HG02798 (cell line): Measurements from ENCODE around the gene KLF11.

ENCODE experiments used
- ATAC-seq: cut with Tn5 transposase; IDR thresholded peaks from one replicate; pipeline ENCODE4 v1.9.1; 2021; ENCODE audit warnings: mild to moderate bottlenecking; ENCODE audit not compliant: unreplicated experiment, poor library complexity

Gene KLF11

GRCh38 chr2:10061221-10061925, 18.0 kb downstream of the KLF11 start:
- no peak for ATAC-seq

DNA sequence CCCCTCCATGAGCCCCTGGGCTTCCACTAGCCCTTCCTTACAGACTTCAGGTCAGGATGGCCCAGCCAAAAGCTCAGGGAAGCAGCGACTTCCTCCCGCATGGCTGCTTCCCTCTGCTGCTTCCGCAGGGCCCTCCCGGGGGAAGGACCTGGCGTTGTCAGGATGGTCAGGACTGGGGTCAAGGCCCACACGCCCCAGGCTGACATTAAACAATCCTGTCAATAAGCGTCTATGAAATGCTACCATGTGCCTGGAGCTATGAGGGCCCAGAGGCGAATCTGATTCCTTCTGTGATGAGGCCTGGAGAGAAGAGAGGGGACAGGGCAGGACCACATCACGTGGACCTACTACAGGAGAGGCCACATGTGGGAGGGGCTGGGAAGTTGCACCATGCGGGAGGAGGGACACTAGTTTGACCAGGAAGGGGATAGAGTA, 19.6 kb downstream of the KLF11 start:
- ATAC-seq: no peak

DNA sequence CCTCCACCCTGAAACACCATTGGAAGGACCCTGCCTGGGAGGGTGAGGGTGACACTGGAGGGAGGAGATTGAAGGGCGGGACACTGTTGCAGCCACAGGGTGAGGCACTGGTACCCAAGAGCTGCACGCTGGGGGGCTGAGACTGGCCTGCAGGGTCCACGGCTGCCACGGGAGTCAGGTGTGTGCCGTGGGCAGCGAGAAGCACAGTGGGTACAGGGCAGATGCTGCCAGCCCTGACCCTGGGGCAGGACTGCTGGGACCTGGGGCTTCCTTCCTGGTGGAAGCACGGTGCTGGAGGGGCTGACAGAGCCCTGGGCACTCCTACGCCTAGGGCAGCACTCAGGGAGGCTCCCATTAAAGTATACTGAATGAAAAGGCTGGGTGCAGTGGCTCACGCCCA, 20.2 kb downstream of the KLF11 start:
- ATAC-seq: no peak

- ATAC-seq: no peak
Observed at GRCh38 chr2:10064932-10065772, 21.8 kb downstream of the KLF11 start.

- no peak for ATAC-seq
Observed at GRCh38 chr2:10065773-10066055, 22.4 kb downstream of the KLF11 start.

DNA sequence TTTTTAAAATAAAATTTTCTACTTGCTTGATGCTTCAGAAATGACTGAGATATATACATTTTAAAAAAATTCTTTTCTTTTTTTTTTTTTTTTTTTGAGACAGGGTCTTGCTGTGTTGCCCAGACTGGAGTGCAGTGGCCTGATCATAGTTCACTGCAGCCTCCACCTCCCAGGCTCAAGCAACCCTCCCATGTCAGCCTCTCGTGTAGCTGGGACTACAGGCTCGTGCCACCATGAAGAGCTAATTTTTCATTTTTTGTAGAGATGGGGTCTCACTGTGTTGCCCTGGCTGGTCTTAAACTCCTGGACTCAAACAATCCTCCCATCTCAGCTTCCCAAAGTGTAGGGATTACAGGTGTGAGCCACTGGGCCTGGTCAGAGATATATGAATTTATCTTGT, 24.0 kb downstream of the KLF11 start:
- no peak for ATAC-seq

DNA sequence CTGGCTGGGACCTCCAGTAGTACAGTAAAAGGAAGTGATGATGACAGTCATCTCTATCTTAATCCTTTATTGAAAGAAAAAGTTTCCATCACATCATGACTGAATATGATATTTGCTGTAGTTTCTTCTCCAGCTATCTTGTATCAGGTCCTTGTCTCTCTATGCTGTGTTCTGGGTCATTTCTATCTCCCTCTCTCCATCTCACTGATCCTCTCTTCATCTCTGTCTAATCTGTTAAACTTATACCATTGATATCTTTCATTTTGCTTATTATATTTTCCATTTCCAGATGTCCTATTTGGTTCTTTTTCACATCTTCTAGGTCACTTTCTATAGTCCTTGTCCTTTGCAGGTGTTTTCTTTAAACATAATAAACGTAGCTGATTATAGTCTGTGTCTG, 24.5 kb downstream of the KLF11 start:
- ATAC-seq: no peak

GRCh38 chr2:10071176-10071575, 27.8 kb downstream of the KLF11 start:
- ATAC-seq: no peak

DNA sequence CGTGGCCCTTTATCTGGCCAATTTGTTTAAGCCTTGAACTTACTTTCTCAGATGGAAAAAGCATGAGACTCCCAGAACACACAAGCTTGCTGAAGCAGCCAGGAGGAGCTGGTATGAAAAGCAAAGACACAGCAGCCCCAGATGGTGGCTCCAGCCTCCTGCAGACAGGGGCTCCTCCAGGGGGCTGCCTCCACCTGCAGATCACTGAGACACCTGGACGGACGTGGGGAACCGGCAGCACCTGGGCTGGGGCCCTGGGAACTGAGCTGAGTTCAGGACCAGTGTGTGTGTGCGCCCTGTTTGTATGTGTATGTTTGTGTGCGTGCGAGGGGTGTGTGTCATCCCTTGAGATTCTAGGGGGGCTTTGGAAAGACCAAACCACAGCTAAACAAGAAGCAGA, 28.2 kb downstream of the KLF11 start:
- ATAC-seq: no peak

GRCh38 chr2:10072656-10073480, 29.5 kb downstream of the KLF11 start:
- peak; percentile 85 for ATAC-seq

DNA sequence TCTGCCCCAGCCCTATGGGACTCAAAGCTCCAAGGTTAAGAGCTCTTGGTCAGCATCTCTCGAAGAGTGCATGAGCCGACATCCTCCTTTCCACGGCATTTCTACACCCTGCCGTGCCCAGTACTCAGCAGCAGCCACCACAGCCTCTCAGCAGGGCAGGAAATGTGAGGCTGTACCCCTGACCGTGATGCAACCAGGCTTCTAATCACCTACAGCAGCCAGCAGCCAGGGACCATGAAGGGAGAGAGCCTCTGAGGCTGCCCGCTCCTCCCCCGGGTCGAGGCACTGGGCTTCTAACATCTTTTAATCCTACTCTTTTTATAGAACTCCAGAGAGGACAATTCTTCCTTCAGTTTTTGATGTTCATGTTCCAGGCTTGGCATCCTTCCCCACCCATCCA, 30.4 kb downstream of the KLF11 start:
- ATAC-seq: no peak

DNA sequence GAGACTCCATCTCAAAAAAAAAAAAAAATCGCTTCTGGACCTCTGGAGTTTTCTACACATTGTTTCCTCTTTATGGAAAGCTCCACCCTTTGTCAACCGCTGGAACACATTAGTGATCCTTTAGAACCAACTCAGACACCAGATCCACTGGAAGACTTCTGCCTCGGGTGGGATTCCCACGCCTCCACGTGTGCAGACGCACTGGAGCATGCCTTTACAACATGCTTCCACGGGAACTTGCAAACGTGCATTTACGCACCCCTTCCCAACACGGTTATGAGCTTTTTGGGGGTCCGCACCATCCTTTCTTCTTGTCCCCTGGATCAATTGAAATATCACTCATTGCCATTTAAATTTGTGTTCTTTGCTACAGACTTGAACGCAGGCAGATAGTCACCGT, 31.8 kb downstream of the KLF11 start:
- no peak for ATAC-seq

DNA sequence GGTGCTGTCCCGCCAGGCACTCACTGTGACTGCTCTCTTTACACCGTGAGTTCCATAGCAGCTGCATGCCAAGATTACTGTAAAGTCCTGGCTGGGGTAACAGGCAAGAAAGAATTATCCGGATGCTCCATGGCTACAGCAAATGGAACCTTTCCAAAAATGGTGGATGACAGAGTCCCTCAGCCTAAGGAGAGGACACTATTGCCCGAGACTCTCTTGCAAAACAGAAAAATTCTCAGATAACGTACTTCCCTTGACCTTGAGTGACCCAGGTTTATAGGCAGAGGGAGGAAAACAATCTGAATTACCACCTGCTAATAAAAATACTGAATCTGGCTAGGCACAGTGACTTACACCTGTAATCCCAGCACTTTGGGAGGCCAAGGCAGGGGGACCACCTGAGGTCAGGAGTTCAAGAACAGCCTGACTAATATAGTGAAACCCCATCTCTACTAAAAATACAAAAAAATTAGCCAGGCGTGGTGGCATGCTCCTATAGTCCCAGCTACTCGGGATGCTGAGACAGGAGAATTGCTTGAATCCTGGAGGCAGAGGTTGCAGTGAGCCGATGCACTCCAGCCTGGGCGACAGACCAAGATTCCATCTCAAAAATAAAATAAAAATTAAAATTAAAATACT, 32.3 kb downstream of the KLF11 start:
- ATAC-seq: no peak

GRCh38 chr2:10076511-10076910, 33.2 kb downstream of the KLF11 start:
- no peak for ATAC-seq

GRCh38 chr2:10076988-10077527, 33.7 kb downstream of the KLF11 start:
- ATAC-seq: no peak

- ATAC-seq: no peak
Observed at GRCh38 chr2:10078001-10078400, 34.7 kb downstream of the KLF11 start.

GRCh38 chr2:10078704-10079265, 35.4 kb downstream of the KLF11 start:
- ATAC-seq: no peak

GRCh38 chr2:10079266-10079869, 36.0 kb downstream of the KLF11 start:
- ATAC-seq: peak; percentile 23

GRCh38 chr2:10079870-10080535, 36.7 kb downstream of the KLF11 start, which contains the start of gene CYS1:
Gene CYS1 (minus strand): TSS chr2:10080411. CDS start chr2:10080223, 188 bp downstream.
- ATAC-seq: peak; percentile 49
